Mesendoderm (in vitro differentiated cells): ENCODE measurements around the gene U2AF1L4.

Experiments used
- DNase-seq: peaks from one replicate; pipeline ENCODE4 v3.0.0; 2013
- H2AK5ac ChIP-seq: 2 replicates; pipeline ENCODE4 v1.6.1; 2013; ENCODE audit warnings: low read length, inconsistent platforms
- H2BK120ac ChIP-seq: 2 replicates; pipeline ENCODE4 v1.6.1; 2013; ENCODE audit warnings: low read depth, mild to moderate bottlenecking, low read length, moderate library complexity, mixed read lengths
- H2BK15ac ChIP-seq: replicated peaks from 2 replicates; pipeline ENCODE4 v1.6.1; 2013; ENCODE audit warnings: low read depth, mild to moderate bottlenecking, moderate library complexity
- H2BK5ac ChIP-seq: 2 replicates; pipeline ENCODE4 v1.6.1; 2013; ENCODE audit warnings: low read length, inconsistent platforms
- H3K18ac ChIP-seq: 2 replicates; pipeline ENCODE4 v1.6.1; 2013; ENCODE audit warnings: mild to moderate bottlenecking, low read length, mixed read lengths
- H3K23ac ChIP-seq: one replicate; pipeline ENCODE4 v1.6.1; 2013; ENCODE audit warnings: low read length
- H3K27ac ChIP-seq: 2 replicates; pipeline ENCODE4 v1.5.1; 2013; ENCODE audit warnings: low read depth, mild to moderate bottlenecking, inconsistent platforms, low read length, moderate library complexity
- H3K27me3 ChIP-seq: 2 replicates; pipeline ENCODE4 v1.6.1; 2013; ENCODE audit warnings: low read length, control low read depth, mild to moderate bottlenecking, inconsistent platforms; ENCODE audit not compliant: insufficient read depth, poor library complexity
- H3K36me3 ChIP-seq: 2 replicates; pipeline ENCODE4 v1.6.1; 2013; ENCODE audit warnings: low read length, inconsistent platforms; ENCODE audit not compliant: control insufficient read depth, insufficient read depth
- H3K4ac ChIP-seq: one replicate; pipeline ENCODE4 v1.6.1; 2013; ENCODE audit warnings: low read depth, mild to moderate bottlenecking, low read length, moderate library complexity
- H3K4me1 ChIP-seq: 2 replicates; pipeline ENCODE4 v1.6.1; 2013; ENCODE audit warnings: low read depth, low read length, inconsistent platforms; ENCODE audit not compliant: control insufficient read depth
- H3K4me2 ChIP-seq: 2 replicates; pipeline ENCODE4 v1.6.1; 2013; ENCODE audit warnings: low read length
- H3K4me3 ChIP-seq: 2 replicates; pipeline ENCODE4 v1.5.1; 2013; ENCODE audit warnings: mild to moderate bottlenecking, low read length
- H3K56ac ChIP-seq: one replicate; pipeline ENCODE4 v1.6.1; 2013; ENCODE audit warnings: low read length
- H3K79me1 ChIP-seq: 2 replicates; pipeline ENCODE4 v1.6.1; 2013; ENCODE audit warnings: low read length, inconsistent platforms
- H3K79me2 ChIP-seq: 2 replicates; pipeline ENCODE4 v1.6.1; 2013; ENCODE audit warnings: mild to moderate bottlenecking, low read length; ENCODE audit not compliant: control insufficient read depth, insufficient read depth
- H3K9ac ChIP-seq: 2 replicates; pipeline ENCODE4 v1.6.1; 2013; ENCODE audit warnings: low read length, inconsistent platforms
- H4K5ac ChIP-seq: one replicate; pipeline ENCODE4 v1.6.1; 2013; ENCODE audit warnings: low read length
- H4K8ac ChIP-seq: one replicate; pipeline ENCODE4 v1.6.1; 2013; ENCODE audit warnings: low read depth, mild to moderate bottlenecking, control low read depth, low read length, moderate library complexity
- WGBS: extraction: QIAGEN DNeasy Blood & Tissue Kit; methylation state at CpG from one replicate; pipeline ENCODE4 v1.1.7; 2013; ENCODE audit warnings: low lambda C conversion rate, missing lambda C conversion rate; ENCODE audit not compliant: insufficient coverage; ENCODE audit errors: extremely low coverage; 5-methylcytosine and 5-hydroxymethylcytosine counted together

The U2AF1L4 gene

GRCh38 chr19:35734889-35735288, 10.3 kb downstream of the U2AF1L4 start:
- Histone ChIP-seq H4K5ac (no peak overlapping the region), H2BK120ac (no peak overlapping the region), H3K27me3 (no peaks in the 10 kb centered on the region), H3K79me2 (no peaks in the 10 kb centered on the region), H3K4me1 (no peaks in the 10 kb centered on the region), H3K4ac (no peak overlapping the region), H2AK5ac (no peak overlapping the region), H3K36me3 (peaks cover 17% of the 10 kb centered on the region), H3K18ac (no peak overlapping the region), H3K4me3 (no peak overlapping the region), H3K79me1 (no peaks in the 10 kb centered on the region), H4K8ac (no peak overlapping the region), H3K27ac (no peak overlapping the region), H2BK15ac (no peak overlapping the region), H3K56ac (no peak overlapping the region), H3K9ac (no peak overlapping the region), H3K4me2 (no peak overlapping the region), H3K23ac (no peak overlapping the region), H2BK5ac (no peak overlapping the region)
- WGBS: no CpG with 5 or more reads among the region's 5 CpGs
- no peak for DNase-seq

- H4K8ac ChIP-seq: no peak overlapping the region
- no peak overlapping the region for H3K23ac ChIP-seq
- H2AK5ac ChIP-seq: no peak overlapping the region
- H3K18ac ChIP-seq: no peak overlapping the region
- H3K56ac ChIP-seq: no peak overlapping the region
- H3K27ac ChIP-seq: no peak overlapping the region
- H3K27me3 ChIP-seq: no peaks in the 10 kb centered on the region
- no peak overlapping the region for H3K9ac ChIP-seq
- H2BK15ac ChIP-seq: no peak overlapping the region
- no peak overlapping the region for H4K5ac ChIP-seq
- no peak for DNase-seq
- no peak overlapping the region for H3K4me3 ChIP-seq
- no peak overlapping the region for H3K4ac ChIP-seq
- no peak overlapping the region for H3K4me2 ChIP-seq
- no peaks in the 10 kb centered on the region for H3K4me1 ChIP-seq
- peaks cover 19% of the 10 kb centered on the region for H3K36me3 ChIP-seq
- H3K79me1 ChIP-seq: no peaks in the 10 kb centered on the region
- H2BK5ac ChIP-seq: no peak overlapping the region
- no peaks in the 10 kb centered on the region for H3K79me2 ChIP-seq
- no CpG with 5 or more reads among the region's 8 CpGs for WGBS
- no peak overlapping the region for H2BK120ac ChIP-seq
Measured at GRCh38 chr19:35734273-35734672, 10.9 kb downstream of the U2AF1L4 start.

- no peaks in the 10 kb centered on the region for H3K79me1 ChIP-seq
- H3K56ac ChIP-seq: no peak overlapping the region
- no peak overlapping the region for H4K5ac ChIP-seq
- DNase-seq: no peak
- peaks cover 20% of the 10 kb centered on the region for H3K36me3 ChIP-seq
- no peak overlapping the region for H3K23ac ChIP-seq
- no peak overlapping the region for H3K4ac ChIP-seq
- no peak overlapping the region for H3K4me2 ChIP-seq
- H3K4me1 ChIP-seq: no peaks in the 10 kb centered on the region
- H3K27ac ChIP-seq: no peak overlapping the region
- WGBS: no CpG with 5 or more reads among the region's 35 CpGs
- H2BK5ac ChIP-seq: no peak overlapping the region
- no peak overlapping the region for H3K18ac ChIP-seq
- H2BK120ac ChIP-seq: no peak overlapping the region
- no peak overlapping the region for H2AK5ac ChIP-seq
- no peak overlapping the region for H4K8ac ChIP-seq
- H3K27me3 ChIP-seq: no peaks in the 10 kb centered on the region
- H3K79me2 ChIP-seq: no peaks in the 10 kb centered on the region
- no peak overlapping the region for H3K4me3 ChIP-seq
- H3K9ac ChIP-seq: no peak overlapping the region
- no peak overlapping the region for H2BK15ac ChIP-seq
Measured at GRCh38 chr19:35733180-35734125, 11.8 kb downstream of the U2AF1L4 start.

GRCh38 chr19:35732540-35733179, 12.6 kb downstream of the U2AF1L4 start:
- no peak overlapping the region for H3K23ac ChIP-seq
- H2BK5ac ChIP-seq: no peak overlapping the region
- no peaks in the 10 kb centered on the region for H3K79me1 ChIP-seq
- no peak overlapping the region for H3K4me3 ChIP-seq
- H3K4me1 ChIP-seq: no peaks in the 10 kb centered on the region
- H3K27ac ChIP-seq: no peak overlapping the region
- H3K27me3 ChIP-seq: no peaks in the 10 kb centered on the region
- no peak overlapping the region for H3K9ac ChIP-seq
- no peak overlapping the region for H3K56ac ChIP-seq
- H3K4me2 ChIP-seq: no peak overlapping the region
- H2AK5ac ChIP-seq: no peak overlapping the region
- no peaks in the 10 kb centered on the region for H3K79me2 ChIP-seq
- H2BK120ac ChIP-seq: no peak overlapping the region
- no peak overlapping the region for H4K5ac ChIP-seq
- peaks cover 18% of the 10 kb centered on the region for H3K36me3 ChIP-seq
- no peak overlapping the region for H4K8ac ChIP-seq
- no peak for DNase-seq
- H3K18ac ChIP-seq: no peak overlapping the region
- no peak overlapping the region for H3K4ac ChIP-seq
- no peak overlapping the region for H2BK15ac ChIP-seq
- WGBS: no CpG with 5 or more reads among the region's 25 CpGs

- Histone ChIP-seq H3K9ac (no peak overlapping the region), H3K4me2 (no peak overlapping the region), H4K8ac (no peak overlapping the region), H3K79me2 (no peaks in the 10 kb centered on the region), H3K4me3 (no peak overlapping the region), H2BK120ac (no peak overlapping the region), H2AK5ac (no peak overlapping the region), H3K79me1 (no peaks in the 10 kb centered on the region), H3K4me1 (no peaks in the 10 kb centered on the region), H3K23ac (no peak overlapping the region), H4K5ac (no peak overlapping the region), H3K56ac (no peak overlapping the region), H3K27ac (no peak overlapping the region), H3K36me3 (peaks cover 22% of the 10 kb centered on the region), H2BK5ac (no peak overlapping the region), H3K18ac (no peak overlapping the region), H3K27me3 (no peaks in the 10 kb centered on the region), H3K4ac (no peak overlapping the region), H2BK15ac (no peak overlapping the region)
- no CpG with 5 or more reads among the region's 21 CpGs for WGBS
- DNase-seq: no peak
Measured at GRCh38 chr19:35731779-35732405, 13.3 kb downstream of the U2AF1L4 start.
